MG63 (cell line): ENCODE data around the gene MRPS34. TPM values are rescaled to one million over a fixed set of nuclear protein-coding genes. Genes with fewer than 3 reads are reported as not detected.

Source experiments
- DNase-seq: peaks from one replicate; pipeline ENCODE4 v3.0.0-alpha.2; 2020
- H3K27me3 ChIP-seq: fragments of 250-450 bp; sonication (Bioruptor Pico); 2 replicates; pipeline ENCODE4 v1.5.1; 2020; ENCODE audit warnings: mild to moderate bottlenecking, moderate library complexity
- H3K36me3 ChIP-seq: fragments of 250-450 bp; sonication (Bioruptor Pico); 2 replicates; pipeline ENCODE4 v1.5.1; 2020; ENCODE audit warnings: mild to moderate bottlenecking, moderate library complexity
- H3K4me3 ChIP-seq: fragments of 250-450 bp; sonication (Bioruptor Pico); 2 replicates; pipeline ENCODE4 v1.5.1; 2020; ENCODE audit warnings: mild to moderate bottlenecking, moderate library complexity
- H3K9me3 ChIP-seq: fragments of 250-450 bp; sonication (Bioruptor Pico); 2 replicates; pipeline ENCODE4 v1.5.1; 2020; ENCODE audit warnings: mild to moderate bottlenecking, moderate library complexity
- total RNA-seq: library from RNA; depleted of rRNA; stranded (reverse); fragments of >200 nt; shearing (Covaris generic); gene quantifications from 2 replicates; pipeline ENCODE4 v1.2.3, GENCODE V29; 2014; ENCODE audit warnings: low replicate concordance

MRPS34 gene
- total RNA-seq, 1 experiment from 2014 or later: 225 TPM

- no peaks in the 10 kb centered on the region for H3K27me3 ChIP-seq
- peaks cover 56% of the 10 kb centered on the region for H3K36me3 ChIP-seq
- no peak for DNase-seq
- H3K4me3 ChIP-seq: no peak overlapping the region
- no peaks in the 10 kb centered on the region for H3K9me3 ChIP-seq
These were observed 4.0 kb upstream of the MRPS34 start for GRCh38 chr16:1776991-1777374.

GRCh38 chr16:1776672-1776955, 3.7 kb upstream of the MRPS34 start:
- DNase-seq: no peak
- Histone ChIP-seq H3K36me3 (peaks cover 59% of the 10 kb centered on the region), H3K4me3 (no peak overlapping the region)

GRCh38 chr16:1775846-1776671, 3.1 kb upstream of the MRPS34 start:
- no peak for DNase-seq
- Histone ChIP-seq H3K36me3 (peaks cover 58% of the 10 kb centered on the region), H3K4me3 (no peak overlapping the region), H3K27me3 (no peaks in the 10 kb centered on the region), H3K9me3 (no peaks in the 10 kb centered on the region)

More at GRCh38 chr16:1776672-1776955, 3.7 kb upstream of the MRPS34 start:
- Histone ChIP-seq H3K9me3 (no peaks in the 10 kb centered on the region), H3K27me3 (no peaks in the 10 kb centered on the region)

- Histone ChIP-seq H3K36me3 (peaks cover 59% of the 10 kb centered on the region), H3K27me3 (no peaks in the 10 kb centered on the region), H3K9me3 (no peaks in the 10 kb centered on the region), H3K4me3 (no peak overlapping the region)
- no peak for DNase-seq
These were observed 2.3 kb upstream of the MRPS34 start for GRCh38 chr16:1775006-1775845.

- peak overlapping the region; percentile 79 for H3K4me3 ChIP-seq
- no peak for DNase-seq
- H3K9me3 ChIP-seq: no peaks in the 10 kb centered on the region
- no peaks in the 10 kb centered on the region for H3K27me3 ChIP-seq
- H3K36me3 ChIP-seq: peaks cover 61% of the 10 kb centered on the region
These were observed 1.5 kb upstream of the MRPS34 start for GRCh38 chr16:1774448-1774780.

GRCh38 chr16:1773703-1774447, 941 bp upstream of the MRPS34 start:
- no peaks in the 10 kb centered on the region for H3K9me3 ChIP-seq
- peak overlapping the region; percentile 79 for H3K4me3 ChIP-seq
- peak; percentile 49 for DNase-seq
- H3K36me3 ChIP-seq: peaks cover 63% of the 10 kb centered on the region
- H3K27me3 ChIP-seq: no peaks in the 10 kb centered on the region

- peak; percentile 49 for DNase-seq
- H3K27me3 ChIP-seq: no peaks in the 10 kb centered on the region
- H3K36me3 ChIP-seq: peaks cover 72% of the 10 kb centered on the region
- no peaks in the 10 kb centered on the region for H3K9me3 ChIP-seq
- H3K4me3 ChIP-seq: peak within 1 kb of the TSS; percentile 79
These were observed 499 bp downstream of the MRPS34 start, which contains the start of gene EME2 for GRCh38 chr16:1772362-1772907. Gene EME2, plus strand, starts transcription at chr16:1772810. Its CDS starts 418 bp downstream, at chr16:1773228.

GRCh38 chr16:1771864-1772361, 1.0 kb downstream of the MRPS34 start:
- Histone ChIP-seq H3K36me3 (peaks cover 71% of the 10 kb centered on the region), H3K4me3 (peak overlapping the region; percentile 79), H3K9me3 (no peaks in the 10 kb centered on the region), H3K27me3 (no peaks in the 10 kb centered on the region)
- no peak for DNase-seq

- Histone ChIP-seq H3K4me3 (peak within 1 kb of the TSS; percentile 79), H3K36me3 (peaks cover 66% of the 10 kb centered on the region), H3K27me3 (no peaks in the 10 kb centered on the region), H3K9me3 (no peaks in the 10 kb centered on the region)
- no peak for DNase-seq
These were observed 1.6 kb downstream of the MRPS34 start, which contains the start of gene NME3 for GRCh38 chr16:1771188-1771863. Gene NME3, minus strand, starts transcription at chr16:1771543. Its CDS starts 9 bp downstream, at chr16:1771534.

GRCh38 chr16:1770328-1771187, 2.4 kb downstream of the MRPS34 start:
- Histone ChIP-seq H3K27me3 (no peaks in the 10 kb centered on the region), H3K4me3 (no peak overlapping the region), H3K36me3 (peaks cover 60% of the 10 kb centered on the region), H3K9me3 (no peaks in the 10 kb centered on the region)
- DNase-seq: no peak

GRCh38 chr16:1769402-1770300, 3.3 kb downstream of the MRPS34 start:
- H3K4me3 ChIP-seq: no peak overlapping the region
- DNase-seq: no peak

GRCh38 chr16:1768767-1769401, 4.0 kb downstream of the MRPS34 start:
- Histone ChIP-seq H3K27me3 (no peaks in the 10 kb centered on the region), H3K4me3 (no peak overlapping the region), H3K9me3 (no peaks in the 10 kb centered on the region), H3K36me3 (peaks cover 60% of the 10 kb centered on the region)
- DNase-seq: no peak

More at GRCh38 chr16:1769402-1770300, 3.3 kb downstream of the MRPS34 start:
- Histone ChIP-seq H3K9me3 (no peaks in the 10 kb centered on the region), H3K27me3 (no peaks in the 10 kb centered on the region), H3K36me3 (peaks cover 58% of the 10 kb centered on the region)

GRCh38 chr16:1768061-1768766, 4.7 kb downstream of the MRPS34 start:
- H3K4me3 ChIP-seq: no peak overlapping the region
- no peaks in the 10 kb centered on the region for H3K9me3 ChIP-seq
- H3K27me3 ChIP-seq: no peaks in the 10 kb centered on the region
- no peak for DNase-seq
- peaks cover 64% of the 10 kb centered on the region for H3K36me3 ChIP-seq
